DMS53 treated with DMSO at 0.1 percent for 48 hours (cell line): Measurements from ENCODE around the gene GPRIN1.
A peak's percentile ranks its signal among the peaks of the same experiment; 100 is the strongest.

Experiments used
- DNase-seq: peaks from one replicate; lab custom pipeline; 2025; ENCODE audit not compliant: unreplicated experiment; lab: John Stamatoyannopoulos, UW

The GPRIN1 gene

GRCh38 chr5:176625512-176625911 is 15.6 kb upstream of the GPRIN1 start:
- no peak for DNase-seq

GRCh38 chr5:176624938-176625337 is 15.0 kb upstream of the GPRIN1 start:
- DNase-seq, result no peak

GRCh38 chr5:176624142-176624541 is 14.2 kb upstream of the GPRIN1 start:
- DNase-seq, result no peak

- DNase-seq, result no peak
Measured at GRCh38 chr5:176621661-176622079, 11.7 kb upstream of the GPRIN1 start.

GRCh38 chr5:176620333-176620981 is 10.5 kb upstream of the GPRIN1 start:
- DNase-seq, result peak; percentile 19

GRCh38 chr5:176619569-176620332 is 9.8 kb upstream of the GPRIN1 start:
- DNase-seq, result no peak

- no peak for DNase-seq
Measured at GRCh38 chr5:176619203-176619568, 9.2 kb upstream of the GPRIN1 start.

GRCh38 chr5:176618783-176619182 is 8.8 kb upstream of the GPRIN1 start:
- DNase-seq, result no peak

- no peak for DNase-seq
Measured at GRCh38 chr5:176616511-176616910, 6.6 kb upstream of the GPRIN1 start.

GRCh38 chr5:176614805-176615478 is 5.0 kb upstream of the GPRIN1 start:
- no peak for DNase-seq

GRCh38 chr5:176612855-176613254 is 2.9 kb upstream of the GPRIN1 start:
- no peak for DNase-seq

GRCh38 chr5:176612008-176612407 is 2.1 kb upstream of the GPRIN1 start:
- DNase-seq, result no peak

- no peak for DNase-seq
Measured at GRCh38 chr5:176611435-176611834, 1.5 kb upstream of the GPRIN1 start.

- DNase-seq, result no peak
Measured at GRCh38 chr5:176610435-176610773, 448 bp upstream of the GPRIN1 start.

GRCh38 chr5:176608937-176609723 is 826 bp downstream of the GPRIN1 start:
- DNase-seq, result no peak

- DNase-seq, result no peak
Measured at GRCh38 chr5:176608142-176608705, 1.7 kb downstream of the GPRIN1 start.

GRCh38 chr5:176606875-176607274 is 3.1 kb downstream of the GPRIN1 start:
- DNase-seq, result no peak

GRCh38 chr5:176606032-176606431 is 3.9 kb downstream of the GPRIN1 start:
- DNase-seq, result no peak

- no peak for DNase-seq
Measured at GRCh38 chr5:176603091-176603490, 6.9 kb downstream of the GPRIN1 start.

GRCh38 chr5:176601901-176602482 is 8.0 kb downstream of the GPRIN1 start:
- DNase-seq, result no peak
